IMR-90 (cell line): ENCODE results near the gene CMTM8. TPM values are rescaled to one million over a fixed set of nuclear protein-coding genes. Genes with fewer than 3 reads are reported as not detected.

ENCODE experiments used
- ATAC-seq: fragments of 200-7000 bp; cut with Tn5 transposase; 2 replicates; pipeline ENCODE4 v1.9.1; 2020; ENCODE audit warnings: low read depth, mild to moderate bottlenecking, moderate library complexity
- BruUV-seq: library from RNA; stranded (reverse); fragments of 400-500 nt; replicated peaks from 2 replicates; lab custom pipeline; 2021; lab: Mats Ljungman, UMichigan
- CTCF ChIA-PET: fragments of 300-600 bp; formaldehyde crosslinking; extraction: SDS; loops from one replicate; lab custom pipeline; 2021; ENCODE audit warnings: antibody characterized with exemption; lab: Yijun Ruan, JAX
- POLR2A ChIA-PET: fragments of 300-600 bp; sonication (Branson Sonifier 250); formaldehyde crosslinking; loops from one replicate; lab custom pipeline; 2022; ENCODE audit warnings: antibody characterized with exemption; ENCODE audit not compliant: unreplicated experiment; lab: Charles Lee
- DNase-seq: peaks from one replicate; pipeline ENCODE4 v3.0.0; 2013
- H2AFZ ChIP-seq: replicated peaks from 2 replicates; pipeline ENCODE3; 2013; ENCODE audit warnings: low read length, mild to moderate bottlenecking; ENCODE audit not compliant: poor library complexity
- H2AK5ac ChIP-seq: 2 replicates; pipeline ENCODE4 v1.6.1; 2013; ENCODE audit warnings: low read depth, low read length, inconsistent platforms
- H2AK9ac ChIP-seq: replicated peaks from 2 replicates; pipeline ENCODE3; 2013; ENCODE audit warnings: mild to moderate bottlenecking, low read depth, low read length, moderate library complexity; ENCODE audit not compliant: poor library complexity
- H2BK120ac ChIP-seq: 2 replicates; pipeline ENCODE4 v1.6.1; 2013; ENCODE audit warnings: low read depth, low read length, inconsistent platforms
- H2BK15ac ChIP-seq: 3 replicates; pipeline ENCODE4 v1.6.1; 2013; ENCODE audit warnings: low read depth, low read length, inconsistent platforms
- H2BK20ac ChIP-seq: 2 replicates; pipeline ENCODE4 v1.6.1; 2013; ENCODE audit warnings: low read depth, mild to moderate bottlenecking, inconsistent platforms, low read length, moderate library complexity
- H2BK5ac ChIP-seq: 2 replicates; pipeline ENCODE4 v1.6.1; 2013; ENCODE audit warnings: mild to moderate bottlenecking, low read depth, low read length, inconsistent platforms; ENCODE audit not compliant: poor library complexity, severe bottlenecking
- H3K14ac ChIP-seq: replicated peaks from 2 replicates; pipeline ENCODE4 v1.6.1; 2013; ENCODE audit warnings: low read depth, low read length, inconsistent platforms
- H3K18ac ChIP-seq: 2 replicates; pipeline ENCODE4 v1.6.1; 2013; ENCODE audit warnings: low read depth, low read length, control low read depth
- H3K23ac ChIP-seq: 2 replicates; pipeline ENCODE4 v1.6.1; 2013; ENCODE audit warnings: low read depth, low read length, inconsistent platforms
- H3K27ac ChIP-seq: 2 replicates; pipeline ENCODE4 v1.5.1; 2013; ENCODE audit warnings: mild to moderate bottlenecking, control low read depth, low read length; ENCODE audit not compliant: insufficient read depth
- H3K27me3 ChIP-seq: 2 replicates; pipeline ENCODE4 v1.6.1; 2013; ENCODE audit warnings: low read length; ENCODE audit not compliant: control insufficient read depth, insufficient read depth
- H3K36me3 ChIP-seq: 2 replicates; pipeline ENCODE4 v1.6.1; 2013; ENCODE audit warnings: low read length, mixed read lengths; ENCODE audit not compliant: control insufficient read depth, insufficient read depth
- H3K4ac ChIP-seq: 2 replicates; pipeline ENCODE4 v1.6.1; 2013; ENCODE audit warnings: low read depth, low read length, inconsistent platforms
- H3K4me1 ChIP-seq: 2 replicates; pipeline ENCODE4 v1.6.1; 2013; ENCODE audit warnings: low read length, mixed read lengths; ENCODE audit not compliant: control insufficient read depth, insufficient read depth
- H3K4me2 ChIP-seq: 2 replicates; pipeline ENCODE4 v1.6.1; 2013; ENCODE audit warnings: low read depth, mild to moderate bottlenecking, control low read depth, low read length, moderate library complexity
- H3K4me3 ChIP-seq: 2 replicates; pipeline ENCODE4 v1.5.1; 2013; ENCODE audit warnings: low read depth, mild to moderate bottlenecking, control low read depth, low read length, moderate library complexity; ENCODE audit not compliant: insufficient read depth
- H3K56ac ChIP-seq: 2 replicates; pipeline ENCODE4 v1.6.1; 2013; ENCODE audit warnings: low read length, inconsistent platforms; ENCODE audit not compliant: insufficient read depth; ENCODE audit errors: extremely low read depth
- H3K79me1 ChIP-seq, 2 experiments: 2 replicates each; pipeline ENCODE4 v1.6.1; 2013; ENCODE audit warnings: low read length in 2 of 2, inconsistent platforms in 1 of 2, low read depth in 1 of 2
- H3K9ac ChIP-seq: 2 replicates; pipeline ENCODE4 v1.6.1; 2013; ENCODE audit warnings: low read depth, low read length, control low read depth
- H3K9me1 ChIP-seq: 2 replicates; pipeline ENCODE4 v1.6.1; 2013; ENCODE audit warnings: low read length, inconsistent platforms; ENCODE audit not compliant: insufficient read depth
- H3K9me3 ChIP-seq: 2 replicates; pipeline ENCODE4 v1.6.1; 2013; ENCODE audit warnings: low read length; ENCODE audit not compliant: control insufficient read depth, insufficient read depth
- H4K20me1 ChIP-seq: 2 replicates; pipeline ENCODE4 v1.6.1; 2013; ENCODE audit warnings: low read length, inconsistent platforms; ENCODE audit not compliant: insufficient read depth
- H4K5ac ChIP-seq: 2 replicates; pipeline ENCODE4 v1.6.1; 2013; ENCODE audit warnings: mild to moderate bottlenecking, low read depth, low read length, control low read depth
- H4K8ac ChIP-seq, 2 experiments: 2 replicates each; pipeline ENCODE4 v1.6.1; 2013; ENCODE audit warnings: low read depth in 2 of 2, low read length in 2 of 2, control low read depth in 1 of 2, inconsistent platforms in 1 of 2
- H4K91ac ChIP-seq: 2 replicates; pipeline ENCODE4 v1.6.1; 2013; ENCODE audit warnings: low read depth, low read length, inconsistent platforms; ENCODE audit not compliant: insufficient read depth
- POLR2A ChIP-seq: IDR thresholded peaks from 2 replicates; pipeline ENCODE4 v1.6.1; 2012; ENCODE audit warnings: mild to moderate bottlenecking, low read depth, low read length
- WGBS, 2 experiments: methylation state at CpG; one replicate each; pipeline versions ENCODE4 v1.1.5 to v1.1.7; 2013; ENCODE audit warnings: missing lambda C conversion rate in 2 of 2; ENCODE audit not compliant: insufficient read length in 1 of 2; ENCODE audit errors: extremely low coverage in 2 of 2; 5-methylcytosine and 5-hydroxymethylcytosine counted together
- dilution Hi-C: fragments of 300-500 bp; cut with HindIII; formaldehyde crosslinking; loops from one replicate; pipeline ENCODE4 v1.14.3; 2018; ENCODE audit warnings: low sequenced_read_pairs; ENCODE audit not compliant: unreplicated experiment
- in situ Hi-C: fragments of 300-500 bp; cut with MboI; formaldehyde crosslinking; loops from 3 replicates; pipeline ENCODE4 v1.14.3; 2019; ENCODE audit warnings: low sequenced_read_pairs, inconsistent platforms, mixed read lengths
- intact Hi-C: fragments of 100-400 bp; cut with micrococcal nuclease; formaldehyde crosslinking; loops from 2 replicates; pipeline ENCODE4 v1.10.0; 2022
- polyA plus RNA-seq, 3 experiments: library from polyadenylated mRNA; depleted of rRNA; stranded (reverse); fragments of >200 nt; gene quantifications; 2 replicates each; pipeline ENCODE4 v1.2.3, GENCODE V29; 2012; ENCODE audit warnings: low replicate concordance in 1 of 3
- total RNA-seq: library from RNA; depleted of rRNA; stranded (reverse); fragments of >200 nt; gene quantifications from 2 replicates; pipeline ENCODE4 v1.2.3, GENCODE V29; 2012

The CMTM8 gene
- total and polyA plus RNA-seq, 2 of the 4 experiments (the other 2 are of a cell fraction) = 0.15 TPM; not detected in 1

GRCh38 chr3:32257042-32257441 is 18.6 kb downstream of the CMTM8 start:
- H3K9me3 ChIP-seq = no peaks in the 10 kb centered on the region
- no peaks in the 10 kb centered on the region for H3K9me1 ChIP-seq
- POLR2A ChIA-PET = no interaction called here
- no peaks in the 10 kb centered on the region for H3K79me1 ChIP-seq
- no peak overlapping the region for H3K23ac ChIP-seq
- H3K9ac ChIP-seq = no peak overlapping the region
- dilution Hi-C loops (no loop called here), intact Hi-C loops (no loop called here), in situ Hi-C loops (no loop called here)
- DNase-seq (no peak), ATAC-seq (no peak)
- no peak overlapping the region for H3K56ac ChIP-seq
- H2AFZ ChIP-seq = no peak overlapping the region
- H3K4me1 ChIP-seq = no peaks in the 10 kb centered on the region
- no peak overlapping the region for H4K8ac ChIP-seq
- no peaks in the 10 kb centered on the region; the same call in 1 of the 2 replicates for H3K27me3 ChIP-seq
- no peak overlapping the region for H2AK9ac ChIP-seq
- H2BK120ac ChIP-seq = no peak overlapping the region
- no peak overlapping the region for H4K91ac ChIP-seq
- H4K5ac ChIP-seq = no peak overlapping the region
- no peak overlapping the region for H3K4ac ChIP-seq
- no peaks in the 10 kb centered on the region for H4K20me1 ChIP-seq
- H3K27ac ChIP-seq = no peak overlapping the region
- H3K4me2 ChIP-seq = no peak overlapping the region
- H2BK15ac ChIP-seq = no peak overlapping the region
- no peak for TF ChIP-seq POLR2A
- BruUV-seq = no TSS peak
- WGBS, 2 experiments = no CpG with 5 or more reads among the region's 3 CpGs
- no peak overlapping the region for H3K4me3 ChIP-seq
- no peaks in the 10 kb centered on the region for H3K36me3 ChIP-seq
- no peak overlapping the region for H2AK5ac ChIP-seq
- H2BK20ac ChIP-seq = no peak overlapping the region
- CTCF ChIA-PET = interaction anchor here (0.5 kb wide), 1 partner anchor 8 kb away, joined by 3 read pairs; no protein-coding TSS in a partner anchor
- no peak overlapping the region for H2BK5ac ChIP-seq
- no peak overlapping the region for H3K18ac ChIP-seq
- H3K14ac ChIP-seq = no peak overlapping the region
